Measurements from ENCODE around the gene SLC26A9.

DNA sequence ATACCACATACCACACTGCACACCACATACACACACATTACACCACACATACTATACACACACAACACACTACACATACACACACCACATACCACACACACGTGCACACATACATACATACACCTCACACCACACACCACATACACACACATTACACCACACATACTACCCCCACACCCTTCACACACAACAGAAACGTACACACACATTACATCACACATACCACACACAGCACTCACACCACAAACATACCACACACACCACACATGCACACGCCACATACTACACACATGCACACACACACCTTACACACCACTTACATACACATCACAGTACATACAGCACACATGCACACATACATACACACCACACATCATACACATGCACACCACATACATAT, 31.5 kb upstream of the SLC26A9 start:
- no peak for TF ChIP-seq SPI1 (IDR thresholded peaks at IDR 0.05; ENCODE audit: borderline replicate concordance, low read depth)
- TF ChIP-seq, protein P1, sequence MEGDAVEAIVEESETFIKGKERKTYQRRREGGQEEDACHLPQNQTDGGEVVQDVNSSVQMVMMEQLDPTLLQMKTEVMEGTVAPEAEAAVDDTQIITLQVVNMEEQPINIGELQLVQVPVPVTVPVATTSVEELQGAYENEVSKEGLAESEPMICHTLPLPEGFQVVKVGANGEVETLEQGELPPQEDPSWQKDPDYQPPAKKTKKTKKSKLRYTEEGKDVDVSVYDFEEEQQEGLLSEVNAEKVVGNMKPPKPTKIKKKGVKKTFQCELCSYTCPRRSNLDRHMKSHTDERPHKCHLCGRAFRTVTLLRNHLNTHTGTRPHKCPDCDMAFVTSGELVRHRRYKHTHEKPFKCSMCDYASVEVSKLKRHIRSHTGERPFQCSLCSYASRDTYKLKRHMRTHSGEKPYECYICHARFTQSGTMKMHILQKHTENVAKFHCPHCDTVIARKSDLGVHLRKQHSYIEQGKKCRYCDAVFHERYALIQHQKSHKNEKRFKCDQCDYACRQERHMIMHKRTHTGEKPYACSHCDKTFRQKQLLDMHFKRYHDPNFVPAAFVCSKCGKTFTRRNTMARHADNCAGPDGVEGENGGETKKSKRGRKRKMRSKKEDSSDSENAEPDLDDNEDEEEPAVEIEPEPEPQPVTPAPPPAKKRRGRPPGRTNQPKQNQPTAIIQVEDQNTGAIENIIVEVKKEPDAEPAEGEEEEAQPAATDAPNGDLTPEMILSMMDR (IDR thresholded peaks at IDR 0.05; ENCODE audit: insufficient read depth, low read length): no peak

Measured in HL-60 (cell line).